ENCODE data around the gene FAR2.
"Not testable (repeated sequence)": the region's sequence is repeated elsewhere in the genome, so short reads cannot be mapped to it uniquely, and the experiment has no call there.

GRCh38 chr12:29385194-29385593 is 236.1 kb downstream of the FAR2 start:
- TF ChIP-seq POLR2A, CTCF, POLR2AphosphoS5 (IDR thresholded peaks at IDR 0.05): not testable (repeated sequence)
